Left lung (tissue), 10 donors: ENCODE measurements around the gene NIN. TPM values are rescaled to one million over a fixed set of nuclear protein-coding genes. Genes with fewer than 3 reads are reported as not detected.
A peak's percentile ranks its signal among the peaks of the same experiment; 100 is the strongest.

Experiments
- ATAC-seq: fragments of 200-7000 bp; cut with Tn5 transposase; one replicate; pipeline ENCODE4 v1.9.1; 2020; ENCODE audit warnings: moderate library complexity
- DNase-seq, 4 donors: peaks; one replicate each; pipeline ENCODE4 v3.0.0-alpha.2; 2013 to 2020
- H3K27ac ChIP-seq, 2 donors: fragments of 200-600 bp; sonication (generic) in 1 of 2; one replicate each; pipeline versions ENCODE4 v1.5.0 to v1.8.0; 2020 to 2021
- H3K27me3 ChIP-seq, 2 donors: fragments of 200-600 bp; sonication (generic) in 1 of 2; one replicate each; pipeline versions ENCODE4 v1.5.0 to v1.8.0; 2020 to 2021
- H3K36me3 ChIP-seq, 2 donors: fragments of 200-600 bp; sonication (generic) in 1 of 2; one replicate each; pipeline versions ENCODE4 v1.5.0 to v1.8.0; 2020 to 2021
- H3K4me1 ChIP-seq, 2 donors: fragments of 200-600 bp; one replicate each; pipeline ENCODE4 v1.8.0; 2021
- H3K4me3 ChIP-seq, 2 donors: fragments of 200-600 bp; sonication (generic) in 1 of 2; one replicate each; pipeline versions ENCODE4 v1.5.0 to v1.8.0; 2020 to 2021; ENCODE audit warnings: mild to moderate bottlenecking in 1 of 2
- H3K9me3 ChIP-seq, 2 donors: fragments of 200-600 bp; sonication (generic) in 1 of 2; one replicate each; pipeline versions ENCODE4 v1.5.0 to v1.8.0; 2020 to 2021
- CTCF ChIP-seq, 2 donors: fragments of 200-600 bp; sonication (generic) in 1 of 2; IDR thresholded peaks; one replicate each; pipeline versions ENCODE4 v1.5.0 to v1.8.0; 2021; ENCODE audit warnings: antibody characterized with exemption in 2 of 2
- intact Hi-C, 2 donors: fragments of 100-400 bp; cut with DNase I; formaldehyde crosslinking; loops; one replicate each; pipeline versions ENCODE4 v1.11.2 to v1.14.2; 2022
- polyA plus RNA-seq, 6 donors: library from polyadenylated mRNA; unstranded; fragments of 120-200 nt; gene quantifications; one replicate each; pipeline ENCODE4 v1.2.1, GENCODE V29; 2013; ENCODE audit not compliant: insufficient read length in 6 of 6
- total RNA-seq, 2 donors: library from RNA; stranded (reverse); fragmentation: NEBNext Ultra II Directional; extraction: Animal tissue kit (Norgen Biotek cat#: 25700); gene quantifications; one replicate each; pipeline ENCODE4 v1.2.1, GENCODE V29; 2021
- donor health status: DM: no; HTN: yes; CAD: no.
- donor health status: DM: no; HTN: no; CAD: no.

NIN gene
- total and polyA plus RNA-seq, 8 donors: 25.2 to 49.6 (median 29.5) TPM

GRCh38 chr14:50784683-50785456, 46.1 kb downstream of the NIN start:
- Histone ChIP-seq H3K4me3 (no peak overlapping the region), H3K27ac (peak overlapping the region in 1 of 2 donors; percentile 49), H3K4me1 (peaks cover 0 to 12% of the 10 kb centered on the region in 2 donors), H3K36me3 (peaks cover 0 to 7% of the 10 kb centered on the region in 2 donors), H3K27me3 (no peaks in the 10 kb centered on the region), H3K9me3 (no peaks in the 10 kb centered on the region)
- ATAC-seq: no peak
- TF ChIP-seq CTCF (IDR thresholded peaks at IDR 0.05): no peak
- intact Hi-C loops: no loop called here
- DNase-seq: peak in 1 of 4 donors; percentile 67

GRCh38 chr14:50783563-50783962, 47.4 kb downstream of the NIN start:
- Histone ChIP-seq H3K36me3 (no peaks in the 10 kb centered on the region), H3K27ac (no peak overlapping the region), H3K4me1 (peaks cover 0 to 20% of the 10 kb centered on the region in 2 donors), H3K4me3 (no peak overlapping the region), H3K9me3 (no peaks in the 10 kb centered on the region), H3K27me3 (no peaks in the 10 kb centered on the region)
- ATAC-seq (no peak), DNase-seq (no peak)
- no peak for TF ChIP-seq CTCF (IDR thresholded peaks at IDR 0.05)
- intact Hi-C loops: no loop called here

GRCh38 chr14:50780393-50780792, 50.6 kb downstream of the NIN start:
- no peak for ATAC-seq
- intact Hi-C loops: no loop called here

GRCh38 chr14:50778721-50779483, 52.1 kb downstream of the NIN start:
- intact Hi-C loops: loop anchor here in 1 of 2 donors (10.0 kb wide), 1 partner anchor 174 kb away; no protein-coding TSS in a partner anchor
- Histone ChIP-seq H3K9me3 (no peaks in the 10 kb centered on the region), H3K27me3 (no peaks in the 10 kb centered on the region), H3K4me3 (no peak overlapping the region), H3K4me1 (peaks cover 0 to 17% of the 10 kb centered on the region in 2 donors), H3K27ac (peak overlapping the region in 1 of 2 donors; percentile 30), H3K36me3 (peaks cover 0 to 26% of the 10 kb centered on the region in 2 donors)
- no peak for ATAC-seq
- no peak for DNase-seq
- TF ChIP-seq CTCF (IDR thresholded peaks at IDR 0.05): no peak

More at GRCh38 chr14:50780393-50780792, 50.6 kb downstream of the NIN start:
- Histone ChIP-seq H3K4me1 (peaks cover 0 to 21% of the 10 kb centered on the region in 2 donors), H3K36me3 (peaks cover 0 to 15% of the 10 kb centered on the region in 2 donors), H3K27ac (no peak overlapping the region), H3K4me3 (no peak overlapping the region), H3K27me3 (no peaks in the 10 kb centered on the region), H3K9me3 (no peaks in the 10 kb centered on the region)
- TF ChIP-seq CTCF (IDR thresholded peaks at IDR 0.05): no peak
- DNase-seq: no peak

- Histone ChIP-seq H3K4me3 (no peak overlapping the region), H3K27me3 (no peaks in the 10 kb centered on the region), H3K36me3 (peaks cover 0 to 48% of the 10 kb centered on the region in 2 donors), H3K9me3 (no peaks in the 10 kb centered on the region), H3K4me1 (peaks cover 0 to 17% of the 10 kb centered on the region in 2 donors), H3K27ac (no peak overlapping the region)
- TF ChIP-seq CTCF (IDR thresholded peaks at IDR 0.05): no peak
- no peak for ATAC-seq
- intact Hi-C loops: loop anchor here in 1 of 2 donors (10.0 kb wide), 1 partner anchor 172 kb away; no protein-coding TSS in a partner anchor
- no peak for DNase-seq
Observed at GRCh38 chr14:50776522-50776921, 54.4 kb downstream of the NIN start.
